Measurements from ENCODE around the gene KANSL1.
"Not testable (repeated sequence)": the region's sequence is repeated elsewhere in the genome, so short reads cannot be mapped to it uniquely, and the experiment has no call there.

DNA sequence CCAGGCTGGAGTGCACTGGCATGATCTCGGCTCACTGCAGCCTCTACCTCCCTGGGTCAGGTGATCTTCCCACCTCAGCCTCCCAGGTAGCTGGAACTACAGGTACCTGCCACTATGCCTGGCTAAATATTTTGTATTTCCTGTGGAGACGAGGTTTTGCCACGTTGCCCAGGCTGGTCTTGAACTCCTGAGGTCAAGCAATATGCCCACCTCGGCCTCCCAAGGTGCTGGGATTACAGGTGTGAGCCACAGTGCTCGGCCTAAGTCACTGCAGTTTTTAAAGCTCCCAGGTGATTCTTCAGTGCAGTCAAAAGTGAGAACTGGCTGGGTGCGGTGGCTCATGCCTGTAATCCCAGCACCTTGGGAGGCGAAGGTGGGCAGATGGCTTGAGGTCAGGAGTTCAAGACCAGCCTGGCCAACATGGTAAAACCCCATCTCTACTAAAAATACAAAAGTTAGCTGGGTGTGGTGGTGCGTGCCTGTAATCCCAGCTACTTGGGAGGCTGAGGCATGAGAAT, 173.8 kb downstream of the KANSL1 start:
- TF ChIP-seq, protein P1, sequence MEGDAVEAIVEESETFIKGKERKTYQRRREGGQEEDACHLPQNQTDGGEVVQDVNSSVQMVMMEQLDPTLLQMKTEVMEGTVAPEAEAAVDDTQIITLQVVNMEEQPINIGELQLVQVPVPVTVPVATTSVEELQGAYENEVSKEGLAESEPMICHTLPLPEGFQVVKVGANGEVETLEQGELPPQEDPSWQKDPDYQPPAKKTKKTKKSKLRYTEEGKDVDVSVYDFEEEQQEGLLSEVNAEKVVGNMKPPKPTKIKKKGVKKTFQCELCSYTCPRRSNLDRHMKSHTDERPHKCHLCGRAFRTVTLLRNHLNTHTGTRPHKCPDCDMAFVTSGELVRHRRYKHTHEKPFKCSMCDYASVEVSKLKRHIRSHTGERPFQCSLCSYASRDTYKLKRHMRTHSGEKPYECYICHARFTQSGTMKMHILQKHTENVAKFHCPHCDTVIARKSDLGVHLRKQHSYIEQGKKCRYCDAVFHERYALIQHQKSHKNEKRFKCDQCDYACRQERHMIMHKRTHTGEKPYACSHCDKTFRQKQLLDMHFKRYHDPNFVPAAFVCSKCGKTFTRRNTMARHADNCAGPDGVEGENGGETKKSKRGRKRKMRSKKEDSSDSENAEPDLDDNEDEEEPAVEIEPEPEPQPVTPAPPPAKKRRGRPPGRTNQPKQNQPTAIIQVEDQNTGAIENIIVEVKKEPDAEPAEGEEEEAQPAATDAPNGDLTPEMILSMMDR (IDR thresholded peaks at IDR 0.05; ENCODE audit: low read depth, low read length): not testable (repeated sequence)
- not testable (repeated sequence) for TF ChIP-seq POLR2A (IDR thresholded peaks at IDR 0.05; ENCODE audit: extremely low read depth, insufficient read length)
- TF ChIP-seq, protein P2, sequence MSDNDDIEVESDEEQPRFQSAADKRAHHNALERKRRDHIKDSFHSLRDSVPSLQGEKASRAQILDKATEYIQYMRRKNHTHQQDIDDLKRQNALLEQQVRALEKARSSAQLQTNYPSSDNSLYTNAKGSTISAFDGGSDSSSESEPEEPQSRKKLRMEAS (IDR thresholded peaks at IDR 0.05; ENCODE audit: low read depth, low read length): not testable (repeated sequence)

Measured in NB4 (cell line).